Activated CD8-positive, alpha-beta memory T cell treated with anti-CD3 and anti-CD28 coated beads, Interleukin-2, amount 50 U/mL, for 48 hours (primary cell): ENCODE results near the gene MGAT3.
"Not testable (repeated sequence)": the region's sequence is repeated elsewhere in the genome, so short reads cannot be mapped to it uniquely, and the experiment has no call there.

ENCODE experiments used
- DNase-seq: peaks from one replicate; pipeline ENCODE4 v3.0.0-alpha.2; 2020

MGAT3 gene, protein sequence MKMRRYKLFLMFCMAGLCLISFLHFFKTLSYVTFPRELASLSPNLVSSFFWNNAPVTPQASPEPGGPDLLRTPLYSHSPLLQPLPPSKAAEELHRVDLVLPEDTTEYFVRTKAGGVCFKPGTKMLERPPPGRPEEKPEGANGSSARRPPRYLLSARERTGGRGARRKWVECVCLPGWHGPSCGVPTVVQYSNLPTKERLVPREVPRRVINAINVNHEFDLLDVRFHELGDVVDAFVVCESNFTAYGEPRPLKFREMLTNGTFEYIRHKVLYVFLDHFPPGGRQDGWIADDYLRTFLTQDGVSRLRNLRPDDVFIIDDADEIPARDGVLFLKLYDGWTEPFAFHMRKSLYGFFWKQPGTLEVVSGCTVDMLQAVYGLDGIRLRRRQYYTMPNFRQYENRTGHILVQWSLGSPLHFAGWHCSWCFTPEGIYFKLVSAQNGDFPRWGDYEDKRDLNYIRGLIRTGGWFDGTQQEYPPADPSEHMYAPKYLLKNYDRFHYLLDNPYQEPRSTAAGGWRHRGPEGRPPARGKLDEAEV

GRCh38 chr22:39456522-39457197, at the start of gene MGAT3:
Gene MGAT3, plus strand, starts transcription at chr22:39457012. Its CDS starts 30,336 bp downstream, at chr22:39487348.
- DNase-seq, result no peak

DNA sequence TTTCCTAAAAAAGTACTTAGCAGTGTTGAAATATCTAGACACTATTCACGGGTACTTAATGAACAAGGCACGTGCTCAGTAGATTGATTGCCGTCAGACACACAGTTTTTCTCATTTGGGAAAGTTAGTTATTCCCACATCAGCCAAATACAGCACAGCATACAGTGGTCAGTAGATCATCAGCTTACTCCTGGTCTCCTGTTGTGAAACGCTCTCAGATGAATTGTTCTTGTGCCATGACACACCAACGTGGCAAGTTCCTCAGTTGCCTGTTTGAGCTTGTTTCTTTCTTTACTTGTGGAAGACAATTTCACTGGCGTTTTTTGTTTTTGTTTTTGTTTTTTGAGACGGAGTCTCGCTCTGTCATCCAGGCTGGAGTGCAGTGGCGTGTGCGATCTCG, 48.6 kb upstream of the MGAT3 start:
- DNase-seq, result no peak

DNA sequence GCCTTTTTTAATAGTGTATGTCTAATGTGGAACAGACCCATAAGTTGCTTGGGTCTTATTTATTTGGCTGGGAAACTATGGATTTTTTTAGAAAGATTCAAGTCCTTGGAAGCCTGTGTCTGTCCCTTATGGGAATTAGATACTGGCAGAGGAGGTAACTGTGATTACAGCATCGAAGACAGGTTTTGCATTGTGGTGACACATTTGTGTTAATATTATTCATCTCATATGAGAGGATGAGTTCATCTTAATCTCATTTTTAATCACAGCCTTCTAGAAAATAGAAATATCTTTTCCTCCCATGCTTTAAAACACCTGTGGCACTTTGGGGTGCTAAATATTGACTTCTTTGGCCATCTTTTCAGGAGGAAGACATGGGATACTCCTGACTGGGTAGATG, 48.0 kb upstream of the MGAT3 start:
- DNase-seq, result no peak

- DNase-seq, result no peak
Measured at GRCh38 chr22:39409516-39410029, 47.2 kb upstream of the MGAT3 start.

- DNase-seq, result no peak
Measured at GRCh38 chr22:39410264-39410663, 46.5 kb upstream of the MGAT3 start.

DNA sequence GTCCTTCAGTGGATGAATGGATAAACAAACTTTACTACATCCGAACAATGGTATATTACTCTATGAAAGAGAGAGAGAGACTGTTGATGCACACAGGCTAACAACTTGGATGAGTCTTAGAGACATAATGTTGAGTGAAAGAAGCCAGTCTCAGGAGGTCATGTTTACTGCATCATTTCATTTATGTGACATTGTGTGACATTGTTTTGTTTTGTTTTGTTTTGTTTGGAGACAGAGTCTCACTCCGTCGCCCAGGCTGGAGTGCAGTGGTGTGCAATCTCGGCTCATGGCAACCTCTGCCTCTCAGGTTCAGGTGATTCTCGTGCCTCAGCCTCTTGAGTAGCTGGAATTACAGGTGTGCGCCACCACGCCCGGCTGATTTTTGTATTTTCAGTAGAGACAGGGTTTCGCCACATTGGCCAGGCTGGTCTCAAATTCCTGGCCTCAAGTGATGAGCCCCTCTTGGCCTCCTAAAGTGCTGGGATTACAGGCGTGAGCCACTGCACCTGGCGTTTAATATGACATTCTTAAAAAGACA, 44.9 kb upstream of the MGAT3 start:
- not testable (repeated sequence) for DNase-seq

DNA sequence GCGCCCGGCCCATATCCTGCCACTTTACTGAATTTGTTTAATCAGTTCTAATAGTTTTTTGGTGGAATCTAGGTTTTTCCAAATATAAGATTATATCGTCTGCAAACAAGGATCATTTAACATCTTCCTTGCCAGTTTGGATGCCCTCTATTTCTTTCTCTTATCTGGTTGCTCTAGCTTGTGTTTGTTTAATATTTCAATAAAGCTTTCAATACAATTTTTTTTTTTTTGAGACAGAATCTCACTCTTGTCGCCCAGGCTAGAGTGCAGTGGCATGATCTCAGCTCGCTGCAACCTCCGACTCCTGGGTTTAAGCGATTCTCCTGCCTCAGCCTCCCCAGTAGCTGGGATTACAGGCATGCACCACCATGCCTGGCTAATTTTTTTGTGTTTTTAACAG, 43.6 kb upstream of the MGAT3 start:
- not testable (repeated sequence) for DNase-seq

DNA sequence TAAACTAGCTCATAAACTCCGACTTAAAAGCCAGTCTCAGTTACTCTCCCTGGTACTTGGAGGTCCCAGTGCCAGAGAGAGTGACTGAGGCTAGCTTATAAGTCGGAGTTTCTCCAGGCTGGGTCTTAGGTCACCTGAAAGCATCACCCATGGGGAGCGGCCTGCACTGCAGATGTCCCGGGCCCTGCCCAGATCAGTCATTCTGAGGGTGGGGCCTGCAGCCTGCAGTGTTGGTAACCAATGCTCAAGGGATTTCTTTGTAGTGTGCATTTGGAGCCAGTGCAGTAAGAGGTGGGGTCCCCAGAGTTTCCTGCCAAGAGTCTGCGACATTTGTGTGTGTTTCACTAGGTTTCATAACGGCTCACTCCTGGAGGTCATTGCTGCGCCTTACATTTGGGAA, 42.4 kb upstream of the MGAT3 start:
- DNase-seq, result no peak

- no peak for DNase-seq
Measured at GRCh38 chr22:39414886-39415285, 41.9 kb upstream of the MGAT3 start.

DNA sequence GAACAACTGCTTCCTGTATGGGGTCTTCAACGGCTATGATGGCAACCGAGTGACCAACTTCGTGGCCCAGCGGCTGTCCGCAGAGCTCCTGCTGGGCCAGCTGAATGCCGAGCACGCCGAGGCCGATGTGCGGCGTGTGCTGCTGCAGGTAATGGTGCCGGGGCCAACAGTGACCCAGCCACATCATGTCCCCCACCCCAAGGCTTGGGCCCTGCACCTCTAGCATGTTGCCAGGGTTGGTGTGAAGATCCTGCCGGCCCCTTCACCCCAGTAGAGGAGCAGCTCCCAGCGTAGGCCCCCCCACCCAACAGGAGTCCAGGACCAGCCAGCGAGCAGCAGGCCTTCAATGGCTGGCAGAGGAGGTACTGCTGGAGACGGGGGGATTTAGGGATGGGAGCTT, 41.3 kb upstream of the MGAT3 start:
- no peak for DNase-seq

DNA sequence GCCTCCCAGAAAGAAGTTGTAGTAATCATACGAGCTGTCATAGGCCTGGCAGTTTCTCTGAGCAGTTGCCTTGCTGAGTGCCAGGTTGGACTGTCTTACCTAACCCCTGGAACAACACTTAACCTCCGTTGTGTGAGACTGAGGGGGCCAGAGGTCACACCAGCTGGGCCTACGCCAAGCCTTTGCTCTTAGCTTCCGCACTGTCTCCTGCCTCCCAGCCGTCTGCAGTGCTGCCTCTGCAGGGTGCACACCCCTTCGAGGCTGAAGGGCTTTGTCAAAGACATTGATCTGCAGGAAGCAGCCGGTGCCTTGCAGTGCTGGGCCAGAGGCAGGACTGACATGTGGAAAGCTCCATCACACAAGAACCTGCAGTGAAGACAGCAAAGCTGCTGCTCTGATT, 40.5 kb upstream of the MGAT3 start:
- DNase-seq, result no peak

DNA sequence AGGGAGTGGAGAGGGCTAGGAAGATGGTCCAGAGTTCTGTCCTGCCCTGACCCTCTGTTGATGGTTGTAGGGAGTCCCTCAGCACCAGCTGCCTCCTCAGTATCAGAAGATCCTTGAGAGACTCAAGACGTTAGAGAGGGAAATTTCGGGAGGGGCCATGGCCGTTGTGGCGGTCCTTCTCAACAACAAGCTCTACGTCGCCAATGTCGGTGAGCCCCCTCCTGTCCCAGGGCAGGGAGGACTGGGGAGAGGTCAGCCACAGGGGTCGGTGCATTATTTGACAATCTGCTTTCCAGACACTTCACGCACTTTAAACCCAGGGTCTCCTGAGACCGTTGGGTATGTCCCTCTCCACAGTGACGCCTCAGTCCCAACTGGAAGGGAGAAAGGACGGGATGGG, 39.2 kb upstream of the MGAT3 start:
- DNase-seq, result no peak

DNA sequence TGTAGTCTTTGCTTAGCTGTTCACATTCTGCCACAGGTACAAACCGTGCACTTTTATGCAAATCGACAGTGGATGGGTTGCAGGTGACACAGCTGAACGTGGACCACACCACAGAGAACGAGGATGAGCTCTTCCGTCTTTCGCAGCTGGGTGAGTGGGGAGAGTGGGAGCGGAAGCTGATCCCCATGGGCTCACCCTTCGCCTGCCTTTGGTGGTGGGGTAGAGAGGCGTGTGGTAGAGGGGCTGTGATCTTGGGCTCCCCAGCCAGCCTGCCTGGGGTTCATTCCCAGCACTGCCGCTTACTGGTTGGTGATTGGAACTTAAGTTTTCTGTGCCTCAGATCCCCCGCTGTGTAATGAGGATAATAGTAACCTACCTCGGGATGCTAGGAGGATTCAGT, 38.1 kb upstream of the MGAT3 start:
- no peak for DNase-seq

DNA sequence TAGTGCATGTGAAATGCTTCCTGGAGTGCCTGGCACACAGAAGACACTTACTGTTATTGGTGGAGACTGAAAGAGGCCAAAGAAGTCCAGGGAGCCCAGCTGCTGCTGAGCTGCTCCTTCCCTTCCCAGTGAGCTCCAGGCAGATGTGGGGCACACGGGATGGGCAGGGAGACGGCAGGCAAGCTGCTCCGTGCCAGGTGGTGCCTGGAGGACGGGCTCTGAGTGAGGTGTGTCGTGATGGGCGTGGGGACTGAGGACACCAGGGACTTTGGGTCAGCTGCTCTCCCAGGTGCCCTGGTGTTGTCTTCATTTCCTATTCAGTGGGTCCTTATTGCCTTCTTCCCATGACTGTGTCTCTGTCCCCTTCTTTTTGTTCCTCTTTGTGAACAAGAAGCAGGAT, 37.7 kb upstream of the MGAT3 start:
- DNase-seq, result no peak

- no peak for DNase-seq
Measured at GRCh38 chr22:39419911-39420310, 36.9 kb upstream of the MGAT3 start.

- DNase-seq, result no peak
Measured at GRCh38 chr22:39421691-39422090, 35.1 kb upstream of the MGAT3 start.

DNA sequence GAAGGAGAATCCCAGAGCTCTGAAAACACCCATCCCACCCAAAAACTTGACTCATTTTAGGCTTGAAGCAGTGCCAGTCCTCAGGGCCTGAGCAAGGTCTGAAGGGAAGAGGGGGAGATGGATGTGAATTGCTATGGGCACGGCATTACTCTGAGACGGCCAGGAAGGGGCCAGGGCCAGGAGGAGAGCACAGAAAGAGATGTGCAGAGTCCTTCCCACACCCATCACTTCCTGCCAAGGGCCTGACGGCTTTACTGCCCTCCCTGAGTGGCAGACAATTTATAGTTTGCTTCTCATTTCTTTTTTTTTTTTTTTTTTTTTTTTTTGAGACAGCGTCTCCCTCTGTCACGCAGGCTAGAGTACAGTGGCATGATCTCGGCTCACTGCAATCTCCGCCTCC, 34.7 kb upstream of the MGAT3 start:
- DNase-seq, result no peak

- no peak for DNase-seq
Measured at GRCh38 chr22:39422721-39423120, 34.1 kb upstream of the MGAT3 start.

DNA sequence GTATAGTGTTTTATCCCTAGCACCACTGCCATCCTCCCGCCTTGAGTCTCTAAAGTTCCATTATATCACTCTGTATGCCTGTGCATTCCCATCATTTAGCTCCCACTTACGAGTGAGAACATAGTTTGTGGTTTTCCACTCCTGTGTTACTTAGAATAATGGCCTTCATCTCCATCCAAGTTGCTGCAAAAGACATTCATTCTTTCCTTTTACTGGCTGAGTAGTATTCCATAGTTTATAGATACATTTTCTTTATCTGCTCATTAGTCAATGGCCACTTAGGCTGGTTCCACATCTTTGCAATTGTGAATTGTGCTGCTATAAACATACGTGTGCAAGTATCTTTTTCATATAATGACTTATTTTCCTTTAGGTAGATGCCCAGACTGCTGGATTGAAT, 32.8 kb upstream of the MGAT3 start:
- DNase-seq, result no peak

- no peak for DNase-seq
Measured at GRCh38 chr22:39426380-39427043, 30.3 kb upstream of the MGAT3 start.

DNA sequence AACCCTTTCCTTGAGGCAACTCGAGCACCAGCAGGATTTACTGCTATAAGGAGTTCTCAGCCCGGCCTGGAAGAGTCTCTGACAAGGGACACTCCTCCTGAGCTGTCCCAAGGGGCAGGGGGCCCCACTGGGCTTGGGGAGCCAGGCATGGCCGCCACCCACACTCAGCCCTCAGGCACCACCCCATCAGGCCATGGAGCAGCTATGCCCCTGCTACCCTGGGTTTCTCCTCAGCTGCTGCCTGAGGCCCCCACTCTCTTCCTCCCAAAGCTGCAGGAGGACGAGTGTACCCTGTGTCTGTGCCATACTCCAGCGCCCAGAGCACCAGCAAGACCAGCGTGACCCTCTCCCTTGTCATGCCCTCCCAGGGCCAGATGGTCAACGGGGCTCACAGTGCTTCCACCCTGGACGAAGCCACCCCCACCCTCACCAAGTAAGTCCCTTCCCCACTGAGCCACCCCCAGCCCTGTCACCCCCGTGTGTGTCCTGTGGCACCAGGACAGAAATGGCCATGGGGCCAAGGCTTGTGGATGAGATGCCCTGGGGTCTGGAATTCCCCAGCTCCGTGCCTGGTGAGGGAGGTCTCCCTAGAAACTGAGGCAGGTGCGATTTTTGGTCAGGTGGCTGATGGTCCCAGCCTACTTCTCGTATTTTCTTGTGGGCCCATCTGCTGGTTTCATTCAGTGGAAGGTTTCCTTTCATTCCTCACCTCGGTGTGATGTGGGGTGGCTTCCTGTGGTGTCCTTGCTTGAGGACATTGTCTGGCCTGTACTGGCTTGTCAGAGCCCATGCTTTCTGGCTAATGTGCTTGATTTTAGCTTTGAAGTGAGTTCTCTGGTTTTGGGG, 28.8 kb upstream of the MGAT3 start:
- no peak for DNase-seq

DNA sequence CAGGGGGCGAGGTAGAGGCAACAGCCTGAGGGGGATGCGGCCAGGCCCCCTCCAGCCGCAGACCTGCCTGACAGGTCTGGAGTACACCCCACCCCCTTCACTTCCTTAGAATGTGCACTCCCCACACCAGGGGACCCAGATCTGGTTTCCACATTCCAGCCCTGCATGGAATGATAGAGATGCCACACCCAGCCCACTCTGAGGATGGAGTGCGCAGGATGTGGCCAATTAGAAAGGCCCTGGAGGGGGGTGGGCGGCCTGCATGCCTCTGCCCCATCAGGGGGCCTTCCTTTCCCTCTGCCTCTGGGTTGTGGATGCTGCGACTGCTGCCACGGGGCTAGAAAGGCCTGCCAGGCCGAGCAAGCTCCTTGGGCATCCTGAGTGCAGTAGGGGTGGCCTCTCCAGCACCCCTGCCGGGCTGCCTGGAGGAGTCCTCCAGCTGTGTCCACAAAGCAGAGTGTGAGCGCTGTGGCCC, 28.2 kb upstream of the MGAT3 start:
- DNase-seq, result no peak
